Epithelial cell of esophagus (primary cell): Measurements from ENCODE around the gene INTS3.
A peak's percentile ranks its signal among the peaks of the same experiment; 100 is the strongest.

Experiments
- DNase-seq: peaks from one replicate; pipeline ENCODE4 v3.0.0; 2010; ENCODE audit warnings: low read depth
- H3K4me3 ChIP-seq: 2 replicates; pipeline ENCODE4 v1.5.1; 2011; ENCODE audit warnings: mild to moderate bottlenecking, low read length, control low read depth
- CTCF ChIP-seq: IDR thresholded peaks from 2 replicates; pipeline ENCODE4 v1.5.1; 2011; ENCODE audit warnings: low read depth, mild to moderate bottlenecking, low read length, control low read depth, inconsistent platforms; ENCODE audit not compliant: insufficient read depth; ENCODE audit errors: missing control alignments

The INTS3 gene

GRCh38 chr1:153768316-153769181 lies 40.7 kb downstream of the INTS3 start:
- no peak overlapping the region for H3K4me3 ChIP-seq
- no peak for TF ChIP-seq CTCF
- no peak for DNase-seq

GRCh38 chr1:153769221-153769620 lies 41.4 kb downstream of the INTS3 start:
- H3K4me3 ChIP-seq: no peak overlapping the region
- TF ChIP-seq CTCF: no peak
- DNase-seq: no peak

GRCh38 chr1:153770797-153771196 lies 42.9 kb downstream of the INTS3 start:
- no peak for TF ChIP-seq CTCF
- no peak overlapping the region for H3K4me3 ChIP-seq
- no peak for DNase-seq

GRCh38 chr1:153771261-153771660 lies 43.4 kb downstream of the INTS3 start:
- TF ChIP-seq CTCF: no peak
- no peak overlapping the region for H3K4me3 ChIP-seq
- DNase-seq: no peak

- no peak overlapping the region for H3K4me3 ChIP-seq
- peak; percentile 26 for TF ChIP-seq CTCF
- no peak for DNase-seq
Observed at GRCh38 chr1:153771841-153772593, 44.2 kb downstream of the INTS3 start.

- no peak for TF ChIP-seq CTCF
- no peak overlapping the region for H3K4me3 ChIP-seq
- DNase-seq: no peak
Observed at GRCh38 chr1:153773096-153773921, 45.5 kb downstream of the INTS3 start.
